ENCODE data around the gene GAPDHS. TPM values are rescaled to one million over a fixed set of nuclear protein-coding genes. Genes with fewer than 3 reads are reported as not detected.

The GAPDHS gene
- total RNA-seq, 1 donor from 2014 or later, result not detected

DNA sequence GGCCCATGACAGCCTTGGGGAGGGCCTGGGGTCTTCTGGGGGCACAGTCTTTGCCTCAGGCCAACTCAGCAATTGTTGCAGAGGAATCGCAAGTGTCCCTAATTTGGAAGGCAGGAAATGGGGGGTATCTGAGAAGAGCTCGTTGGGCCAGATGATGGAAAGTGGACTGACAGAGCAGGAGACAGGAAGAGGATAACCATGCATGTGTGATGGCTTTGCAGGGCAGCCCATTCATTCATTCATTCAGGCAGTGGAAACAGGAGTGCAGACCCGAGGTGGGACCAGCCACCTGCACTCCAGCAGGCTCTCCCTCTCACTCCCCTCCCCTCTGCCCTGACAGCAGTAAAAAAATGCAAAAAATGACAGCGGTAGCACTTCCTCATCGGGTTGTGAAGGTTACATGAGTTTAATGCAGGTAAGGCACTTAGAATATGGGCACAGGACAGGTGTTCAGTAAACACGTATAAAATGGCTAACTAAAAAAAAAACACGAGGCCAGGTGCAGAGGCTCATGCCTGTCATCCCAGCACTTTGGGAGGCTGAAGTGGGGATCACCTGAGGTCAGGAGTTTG, 7.2 kb downstream of the GAPDHS start:
- Histone ChIP-seq H3K4me3 (no peak overlapping the region), H2AFZ (replicated peaks) (no peak overlapping the region), H3K79me2 (ENCODE audit: low read depth) (peaks cover 18% of the 10 kb centered on the region), H3F3A (ENCODE audit: low read depth) (peaks cover 2% of the 10 kb centered on the region), H3K9me3 (ENCODE audit: low read depth) (no peaks in the 10 kb centered on the region), H3K27me3 (no peaks in the 10 kb centered on the region), H3K4me1 (peaks cover 4% of the 10 kb centered on the region), H4K20me1 (ENCODE audit: low read depth) (no peaks in the 10 kb centered on the region), H3K36me3 (no peaks in the 10 kb centered on the region), H3K4me2 (no peak overlapping the region), H3K27ac (no peak overlapping the region), H3K9ac (no peak overlapping the region)
- TF ChIP-seq EZH2 (IDR thresholded peaks at IDR 0.05), result no peak
- TF ChIP-seq, protein P1, sequence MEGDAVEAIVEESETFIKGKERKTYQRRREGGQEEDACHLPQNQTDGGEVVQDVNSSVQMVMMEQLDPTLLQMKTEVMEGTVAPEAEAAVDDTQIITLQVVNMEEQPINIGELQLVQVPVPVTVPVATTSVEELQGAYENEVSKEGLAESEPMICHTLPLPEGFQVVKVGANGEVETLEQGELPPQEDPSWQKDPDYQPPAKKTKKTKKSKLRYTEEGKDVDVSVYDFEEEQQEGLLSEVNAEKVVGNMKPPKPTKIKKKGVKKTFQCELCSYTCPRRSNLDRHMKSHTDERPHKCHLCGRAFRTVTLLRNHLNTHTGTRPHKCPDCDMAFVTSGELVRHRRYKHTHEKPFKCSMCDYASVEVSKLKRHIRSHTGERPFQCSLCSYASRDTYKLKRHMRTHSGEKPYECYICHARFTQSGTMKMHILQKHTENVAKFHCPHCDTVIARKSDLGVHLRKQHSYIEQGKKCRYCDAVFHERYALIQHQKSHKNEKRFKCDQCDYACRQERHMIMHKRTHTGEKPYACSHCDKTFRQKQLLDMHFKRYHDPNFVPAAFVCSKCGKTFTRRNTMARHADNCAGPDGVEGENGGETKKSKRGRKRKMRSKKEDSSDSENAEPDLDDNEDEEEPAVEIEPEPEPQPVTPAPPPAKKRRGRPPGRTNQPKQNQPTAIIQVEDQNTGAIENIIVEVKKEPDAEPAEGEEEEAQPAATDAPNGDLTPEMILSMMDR (IDR thresholded peaks at IDR 0.05), result no peak
- no peak for TF ChIP-seq EZH2phosphoT487 (IDR thresholded peaks at IDR 0.05)
- no peak for DNase-seq (ENCODE audit: low spot score)
- Mint-ChIP-seq H3K4me1 (peaks cover 9% of the 10 kb centered on the region), H3K27ac (no peak overlapping the region), H3K27me3 (ENCODE audit: insufficient read depth, low read depth) (no peaks in the 10 kb centered on the region), H3K4me3 (no peak overlapping the region), H3K9me3 (no peaks in the 10 kb centered on the region), H3K36me3 (peaks cover 2% of the 10 kb centered on the region)

DNA sequence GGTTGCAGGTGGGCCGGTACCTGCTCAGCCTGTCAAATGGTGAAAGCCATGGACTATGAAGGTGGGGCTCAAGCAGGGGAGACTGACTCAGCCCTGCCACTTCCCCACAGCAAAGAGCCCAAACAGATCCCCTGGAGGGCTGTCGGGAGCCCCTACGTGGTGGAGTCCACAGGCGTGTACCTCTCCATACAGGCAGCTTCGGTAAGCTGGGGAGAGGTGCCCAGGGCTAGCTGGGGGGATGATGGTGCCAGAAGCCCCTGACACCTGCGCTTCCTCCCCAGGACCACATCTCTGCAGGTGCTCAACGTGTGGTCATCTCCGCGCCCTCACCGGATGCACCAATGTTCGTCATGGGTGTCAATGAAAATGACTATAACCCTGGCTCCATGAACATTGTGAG, 9.0 kb downstream of the GAPDHS start:
- TF ChIP-seq EZH2phosphoT487 (IDR thresholded peaks at IDR 0.05) (no peak), EZH2 (IDR thresholded peaks at IDR 0.05) (no peak)
- TF ChIP-seq, protein P1 (IDR thresholded peaks at IDR 0.05), result no peak
- H3F3A ChIP-seq (ENCODE audit: low read depth), result no peaks in the 10 kb centered on the region
- no peak overlapping the region for H3K4me3 Mint-ChIP-seq
- H3K4me1 Mint-ChIP-seq, result peaks cover 21% of the 10 kb centered on the region
- no peaks in the 10 kb centered on the region for H3K27me3 Mint-ChIP-seq (ENCODE audit: insufficient read depth, low read depth)
- H3K9ac ChIP-seq, result no peak overlapping the region
- H3K4me3 ChIP-seq, result no peak overlapping the region
- peaks cover 11% of the 10 kb centered on the region for H3K4me1 ChIP-seq
- H2AFZ ChIP-seq (replicated peaks), result no peak overlapping the region
- no peak overlapping the region for H3K27ac ChIP-seq
- DNase-seq (ENCODE audit: low spot score), result no peak
- no peak overlapping the region for H3K4me2 ChIP-seq
- H4K20me1 ChIP-seq (ENCODE audit: low read depth), result peaks cover 11% of the 10 kb centered on the region
- H3K27me3 ChIP-seq, result no peaks in the 10 kb centered on the region
- H3K36me3 ChIP-seq, result no peaks in the 10 kb centered on the region
- peaks cover 33% of the 10 kb centered on the region for H3K79me2 ChIP-seq (ENCODE audit: low read depth)
- H3K27ac Mint-ChIP-seq, result no peak overlapping the region
- peaks cover 2% of the 10 kb centered on the region for H3K36me3 Mint-ChIP-seq
- H3K9me3 Mint-ChIP-seq, result no peaks in the 10 kb centered on the region
- no peaks in the 10 kb centered on the region for H3K9me3 ChIP-seq (ENCODE audit: low read depth)

DNA sequence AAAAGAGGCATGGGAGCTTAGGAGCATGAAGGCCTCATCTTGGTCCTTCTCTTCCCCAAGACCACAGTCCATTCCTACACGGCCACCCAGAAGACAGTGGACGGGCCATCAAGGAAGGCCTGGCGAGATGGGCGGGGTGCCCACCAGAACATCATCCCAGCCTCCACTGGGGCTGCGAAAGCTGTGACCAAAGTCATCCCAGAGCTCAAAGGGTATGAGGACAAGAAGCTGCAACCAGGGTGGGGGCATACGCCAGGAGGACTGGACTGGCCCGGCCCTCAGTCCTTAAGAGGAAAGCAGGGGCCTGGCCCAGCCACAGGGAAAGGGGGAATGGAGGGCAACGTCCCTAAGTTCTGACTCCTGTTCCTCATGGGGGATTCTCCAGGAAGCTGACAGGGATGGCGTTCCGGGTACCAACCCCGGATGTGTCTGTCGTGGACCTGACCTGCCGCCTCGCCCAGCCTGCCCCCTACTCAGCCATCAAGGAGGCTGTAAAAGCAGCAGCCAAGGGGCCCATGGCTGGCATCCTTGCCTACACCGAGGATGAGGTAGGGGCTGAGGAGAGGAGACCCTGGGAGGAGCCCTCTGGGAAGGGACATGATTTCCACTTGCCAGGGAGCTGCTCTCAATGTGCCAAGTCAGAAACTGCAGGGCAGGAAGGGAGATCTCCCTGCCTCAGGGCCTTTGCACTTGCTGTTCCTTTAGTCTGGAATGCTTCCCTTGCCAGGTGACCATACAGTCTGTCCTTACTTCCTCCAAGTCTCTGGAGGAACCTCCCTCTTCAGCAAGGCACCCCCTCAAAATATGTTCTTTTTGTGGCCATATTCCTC, 10.2 kb downstream of the GAPDHS start:
- Mint-ChIP-seq H3K9me3 (no peaks in the 10 kb centered on the region), H3K36me3 (peaks cover 2% of the 10 kb centered on the region), H3K4me1 (peaks cover 23% of the 10 kb centered on the region), H3K4me3 (peak overlapping the region; percentile 91), H3K27me3 (ENCODE audit: insufficient read depth, low read depth) (peaks cover 2% of the 10 kb centered on the region), H3K27ac (no peak overlapping the region)
- Histone ChIP-seq H3F3A (ENCODE audit: low read depth) (no peaks in the 10 kb centered on the region), H4K20me1 (ENCODE audit: low read depth) (peaks cover 11% of the 10 kb centered on the region), H3K27ac (no peak overlapping the region), H3K4me1 (peaks cover 11% of the 10 kb centered on the region), H3K9ac (no peak overlapping the region), H3K79me2 (ENCODE audit: low read depth) (peaks cover 35% of the 10 kb centered on the region), H3K4me2 (peak overlapping the region; percentile 96), H3K9me3 (ENCODE audit: low read depth) (no peaks in the 10 kb centered on the region), H3K27me3 (no peaks in the 10 kb centered on the region), H3K36me3 (no peaks in the 10 kb centered on the region), H3K4me3 (no peak overlapping the region), H2AFZ (replicated peaks) (no peak overlapping the region)
- TF ChIP-seq, protein P1 (IDR thresholded peaks at IDR 0.05), result no peak
- TF ChIP-seq EZH2 (IDR thresholded peaks at IDR 0.05) (no peak), EZH2phosphoT487 (IDR thresholded peaks at IDR 0.05) (no peak)
- no peak for DNase-seq (ENCODE audit: low spot score)
